Measurements from ENCODE around the gene NPAS3.

The NPAS3 gene

DNA sequence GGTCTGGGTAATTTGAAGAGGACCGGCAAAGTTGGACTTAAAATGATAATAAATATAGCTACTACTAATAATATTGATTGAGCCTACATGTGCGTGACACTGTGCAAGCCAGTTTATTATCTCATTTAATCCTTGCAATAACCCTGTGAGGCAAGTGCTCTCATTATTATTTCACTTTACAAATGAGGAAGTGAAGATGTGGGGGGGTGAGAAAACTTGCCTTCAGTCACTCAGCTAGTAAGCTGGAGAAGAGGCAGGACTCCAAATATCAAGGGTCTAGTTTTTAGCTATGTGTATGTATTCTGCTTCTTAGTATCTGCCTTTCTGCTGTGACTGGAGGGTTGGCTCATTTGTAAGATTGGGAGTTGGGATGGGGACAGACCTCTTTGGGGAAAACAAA is 39.2 kb downstream of the NPAS3 start:
- ChIA-PET POLR2A (no interaction called here), CTCF (no interaction called here)
- TF ChIP-seq ZNF660 (tag by site-specific recombination; IDR thresholded peaks at IDR 0.05) (no peak), MZF1 (tag by site-specific recombination; IDR thresholded peaks at IDR 0.05; ENCODE audit: borderline replicate concordance) (no peak), GLI4 (tag by site-specific recombination; IDR thresholded peaks at IDR 0.05) (no peak), ZNF2 (tag by site-specific recombination; IDR thresholded peaks at IDR 0.05) (no peak), ZNF214 (tag by site-specific recombination; IDR thresholded peaks at IDR 0.05; ENCODE audit: borderline replicate concordance) (no peak), GFI1B (tag by site-specific recombination; IDR thresholded peaks at IDR 0.05) (no peak), ZNF514 (tag by site-specific recombination; IDR thresholded peaks at IDR 0.05) (no peak), ZNF335 (tag by site-specific recombination; conservative IDR thresholded peaks at IDR 0.05) (no peak), ZSCAN30 (tag by site-specific recombination; IDR thresholded peaks at IDR 0.05) (no peak)
- H3K4me1 ChIP-seq (ENCODE audit: control insufficient read depth, insufficient read depth, low read length) = no peaks in the 10 kb centered on the region; the same call in 1 of the 2 replicates
- H3K27ac ChIP-seq (ENCODE audit: extremely low read depth, low read depth, low read length) = no peak overlapping the region
- no peaks in the 10 kb centered on the region for H3K9me3 ChIP-seq (ENCODE audit: control insufficient read depth, insufficient read depth, low read depth, low read length)
- no peak overlapping the region for H3K4me3 ChIP-seq (ENCODE audit: low read depth, low read length)
- H3K36me3 ChIP-seq (ENCODE audit: control insufficient read depth in 2 of 2, insufficient read depth in 1 of 2, low read length in 2 of 2) = no peaks in the 10 kb centered on the region

DNA sequence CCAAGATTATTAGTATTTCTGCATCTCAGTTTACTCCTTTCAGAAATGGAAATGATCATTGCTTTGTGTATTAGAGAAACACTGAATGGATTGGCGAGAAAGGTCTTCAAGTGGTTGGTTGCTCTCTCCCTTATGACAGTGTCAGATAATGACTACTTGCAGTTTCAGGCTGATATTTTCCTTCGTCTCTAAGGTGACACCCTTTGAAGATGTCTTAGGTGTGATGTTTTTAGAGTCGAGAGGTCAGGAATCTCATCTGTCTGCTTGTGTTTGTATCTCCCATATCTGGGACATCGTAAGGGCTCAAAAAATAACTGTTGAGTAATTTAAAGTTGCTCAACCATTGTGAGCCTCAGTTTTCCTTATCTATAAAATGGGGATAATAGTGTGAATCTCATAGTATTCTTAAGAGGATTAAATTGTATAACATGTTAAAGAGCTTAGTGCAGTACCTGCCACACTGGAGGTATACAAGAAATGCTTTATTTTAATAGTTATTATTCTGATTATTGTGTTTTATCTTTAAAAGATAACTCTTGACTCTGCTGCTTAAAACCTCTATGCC is 40.1 kb downstream of the NPAS3 start:
- Histone ChIP-seq H3K4me1 (ENCODE audit: control insufficient read depth, insufficient read depth, low read length) (no peaks in the 10 kb centered on the region; the same call in 1 of the 2 replicates), H3K36me3 (ENCODE audit: control insufficient read depth in 2 of 2, insufficient read depth in 1 of 2, low read length in 2 of 2) (no peaks in the 10 kb centered on the region), H3K9me3 (ENCODE audit: control insufficient read depth, insufficient read depth, low read depth, low read length) (no peaks in the 10 kb centered on the region), H3K27ac (ENCODE audit: extremely low read depth, low read depth, low read length) (no peak overlapping the region), H3K4me3 (ENCODE audit: low read depth, low read length) (no peak overlapping the region)
- POLR2A ChIA-PET = no interaction called here
- CTCF ChIA-PET = no interaction called here
- TF ChIP-seq KLF1 (tag by site-specific recombination; IDR thresholded peaks at IDR 0.05) (no peak), ZNF626 (tag by site-specific recombination; IDR thresholded peaks at IDR 0.05) (no peak), ZNF677 (tag by site-specific recombination; IDR thresholded peaks at IDR 0.05) (no peak), ZNF624 (tag by site-specific recombination; IDR thresholded peaks at IDR 0.05) (no peak), KLF10 (tag by site-specific recombination; IDR thresholded peaks at IDR 0.05) (no peak), ZNF221 (tag by site-specific recombination; IDR thresholded peaks at IDR 0.05; ENCODE audit: borderline replicate concordance) (no peak), ZNF501 (tag by site-specific recombination; IDR thresholded peaks at IDR 0.05) (no peak), ZNF354C (tag by site-specific recombination; IDR thresholded peaks at IDR 0.05; ENCODE audit: borderline replicate concordance, low read depth) (no peak), ZNF37A (tag by site-specific recombination; IDR thresholded peaks at IDR 0.05) (no peak), ZNF239 (tag by site-specific recombination; IDR thresholded peaks at IDR 0.05) (no peak), ZNF610 (tag by site-specific recombination; IDR thresholded peaks at IDR 0.05; ENCODE audit: borderline replicate concordance) (no peak), REPIN1 (tag by site-specific recombination; IDR thresholded peaks at IDR 0.05; ENCODE audit: low read depth) (no peak), ZBTB48 (tag by site-specific recombination; IDR thresholded peaks at IDR 0.05) (no peak), ZNF510 (tag by site-specific recombination; IDR thresholded peaks at IDR 0.05; ENCODE audit: insufficient replicate concordance) (no peak)
- TF ChIP-seq, protein P1, sequence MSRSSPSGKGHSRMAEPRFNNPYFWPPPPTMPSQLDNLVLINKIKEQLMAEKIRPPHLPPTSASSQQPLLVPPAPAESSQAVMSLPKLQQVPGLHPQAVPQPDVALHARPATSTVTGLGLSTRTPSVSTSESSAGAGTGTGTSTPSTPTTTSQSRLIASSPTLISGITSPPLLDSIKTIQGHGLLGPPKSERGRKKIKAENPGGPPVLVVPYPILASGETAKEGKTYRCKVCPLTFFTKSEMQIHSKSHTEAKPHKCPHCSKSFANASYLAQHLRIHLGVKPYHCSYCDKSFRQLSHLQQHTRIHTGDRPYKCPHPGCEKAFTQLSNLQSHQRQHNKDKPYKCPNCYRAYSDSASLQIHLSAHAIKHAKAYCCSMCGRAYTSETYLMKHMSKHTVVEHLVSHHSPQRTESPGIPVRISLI (tag by site-specific recombination; IDR thresholded peaks at IDR 0.05) = no peak
